Peyer's patch (tissue), 4 donors: ENCODE measurements around the gene IL13RA1. TPM values are rescaled to one million over a fixed set of nuclear protein-coding genes. Genes with fewer than 3 reads are reported as not detected.

ENCODE experiments used
- DNase-seq, 3 donors: peaks; one replicate each; pipeline ENCODE4 v3.0.0-alpha.2; 2017 to 2019
- H3K27ac ChIP-seq, 4 donors: fragments of 200-600 bp; sonication (generic); one replicate each; pipeline ENCODE4 v1.5.1; 2016 to 2019
- H3K27me3 ChIP-seq, 2 donors: fragments of 200-600 bp; sonication (generic); one replicate each; pipeline ENCODE4 v1.5.1; 2019
- H3K36me3 ChIP-seq, 3 donors: fragments of 200-600 bp; sonication (generic); one replicate each; pipeline ENCODE4 v1.5.1; 2016 to 2019
- H3K4me1 ChIP-seq, 4 donors: fragments of 200-600 bp; sonication (generic); one replicate each; pipeline ENCODE4 v1.5.1; 2016 to 2019
- H3K4me3 ChIP-seq, 4 donors: fragments of 200-600 bp; sonication (generic); 1 replicate in 3 of 4; 2 replicates in 1 of 4; pipeline ENCODE4 v1.5.1; 2016 to 2019; ENCODE audit warnings: mild to moderate bottlenecking in 1 of 4
- H3K9me3 ChIP-seq, 4 donors: fragments of 200-600 bp; sonication (generic); one replicate each; pipeline ENCODE4 v1.5.1; 2016 to 2019; ENCODE audit warnings: mild to moderate bottlenecking in 1 of 4
- POLR2A ChIP-seq, 2 donors: fragments of 450-650 bp; IDR thresholded peaks; one replicate each; pipeline ENCODE4 v1.5.1; 2017; ENCODE audit warnings: antibody characterized with exemption in 2 of 2, mild to moderate bottlenecking in 2 of 2, moderate library complexity in 2 of 2
- total RNA-seq, 4 donors: library from RNA; depleted of rRNA; stranded (reverse); fragments of >200 nt; gene quantifications; one replicate each; pipeline ENCODE4 v1.1.0, GENCODE V29; 2016
- TF ChIP-seq, protein P1 (sequence below), 6 experiments: fragments of 450-650 bp in 4 of 6; fragments of 200-600 bp in 2 of 6; sonication (generic) in 1 of 6; IDR thresholded peaks; one replicate each; pipeline ENCODE4 v1.5.1; 2017 to 2019; ENCODE audit warnings: antibody characterized with exemption in 6 of 6, mild to moderate bottlenecking in 3 of 6, moderate library complexity in 1 of 6

IL13RA1 gene
- total RNA-seq, 4 donors from 2014 or later = 38.0 to 98.3 (median 63.0) TPM

DNA sequence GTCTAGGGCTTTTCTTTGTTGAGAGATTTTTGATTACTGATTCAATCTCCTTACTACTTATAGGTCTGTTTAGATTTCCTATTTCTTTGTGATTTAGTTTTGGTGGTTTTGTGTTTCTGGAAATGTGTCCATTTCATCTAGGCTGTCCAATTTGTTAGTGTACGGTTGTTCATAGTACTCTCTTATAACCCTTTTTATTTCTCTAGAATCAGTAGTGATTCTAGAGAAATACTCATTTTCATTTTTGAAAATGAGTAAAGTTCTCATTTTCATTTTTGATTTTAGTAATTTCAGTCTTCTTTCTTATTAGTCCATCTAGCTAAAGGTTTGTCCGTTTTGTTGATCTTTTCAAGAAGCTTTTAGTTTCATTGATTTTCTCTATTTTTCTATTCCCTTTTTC is 7.5 kb downstream of the IL13RA1 start:
- Histone ChIP-seq H3K9me3 (no peaks in the 10 kb centered on the region), H3K4me1 (no peaks in the 10 kb centered on the region), H3K27ac (no peak overlapping the region), H3K27me3 (no peaks in the 10 kb centered on the region), H3K4me3 (no peak overlapping the region), H3K36me3 (no peaks in the 10 kb centered on the region)
- TF ChIP-seq, protein P1, sequence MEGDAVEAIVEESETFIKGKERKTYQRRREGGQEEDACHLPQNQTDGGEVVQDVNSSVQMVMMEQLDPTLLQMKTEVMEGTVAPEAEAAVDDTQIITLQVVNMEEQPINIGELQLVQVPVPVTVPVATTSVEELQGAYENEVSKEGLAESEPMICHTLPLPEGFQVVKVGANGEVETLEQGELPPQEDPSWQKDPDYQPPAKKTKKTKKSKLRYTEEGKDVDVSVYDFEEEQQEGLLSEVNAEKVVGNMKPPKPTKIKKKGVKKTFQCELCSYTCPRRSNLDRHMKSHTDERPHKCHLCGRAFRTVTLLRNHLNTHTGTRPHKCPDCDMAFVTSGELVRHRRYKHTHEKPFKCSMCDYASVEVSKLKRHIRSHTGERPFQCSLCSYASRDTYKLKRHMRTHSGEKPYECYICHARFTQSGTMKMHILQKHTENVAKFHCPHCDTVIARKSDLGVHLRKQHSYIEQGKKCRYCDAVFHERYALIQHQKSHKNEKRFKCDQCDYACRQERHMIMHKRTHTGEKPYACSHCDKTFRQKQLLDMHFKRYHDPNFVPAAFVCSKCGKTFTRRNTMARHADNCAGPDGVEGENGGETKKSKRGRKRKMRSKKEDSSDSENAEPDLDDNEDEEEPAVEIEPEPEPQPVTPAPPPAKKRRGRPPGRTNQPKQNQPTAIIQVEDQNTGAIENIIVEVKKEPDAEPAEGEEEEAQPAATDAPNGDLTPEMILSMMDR (IDR thresholded peaks at IDR 0.05) = no peak
- no peak for TF ChIP-seq POLR2A (IDR thresholded peaks at IDR 0.05)
- no peak for DNase-seq

DNA sequence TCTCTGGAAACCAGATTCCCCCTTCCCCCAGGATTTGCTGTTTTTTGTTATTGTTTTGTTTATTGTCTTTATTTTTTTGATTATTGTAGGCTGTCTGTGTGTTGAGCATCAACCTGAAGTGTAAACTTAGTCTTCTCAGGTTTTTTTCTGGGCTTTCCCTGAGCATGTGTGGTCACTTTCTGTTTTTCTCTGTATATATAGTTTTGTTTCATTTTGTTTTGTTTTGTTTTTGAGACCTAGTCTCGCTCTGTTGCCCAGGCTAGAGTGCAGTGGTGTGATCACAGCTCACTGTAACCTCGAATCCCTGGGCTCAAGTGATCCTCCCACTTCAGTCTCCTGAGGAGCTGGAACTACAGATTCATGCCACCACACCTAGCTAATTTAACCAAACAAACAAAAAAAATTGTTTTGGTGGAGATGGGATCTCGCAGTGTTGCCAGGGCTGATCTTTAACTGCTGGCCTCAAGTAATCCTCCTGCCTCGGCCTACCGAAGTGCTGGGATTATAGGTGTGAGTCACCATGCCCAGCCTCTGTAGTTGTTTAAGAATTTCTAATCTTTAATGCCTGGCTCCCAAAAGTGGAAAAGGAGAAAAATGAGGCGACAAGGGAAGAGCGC is 9.1 kb downstream of the IL13RA1 start:
- Histone ChIP-seq H3K27me3 (no peaks in the 10 kb centered on the region), H3K4me3 (no peak overlapping the region), H3K27ac (no peak overlapping the region), H3K36me3 (no peaks in the 10 kb centered on the region), H3K4me1 (no peaks in the 10 kb centered on the region), H3K9me3 (no peaks in the 10 kb centered on the region)
- DNase-seq = no peak
- TF ChIP-seq POLR2A (IDR thresholded peaks at IDR 0.05) = no peak
- TF ChIP-seq, protein P1 (IDR thresholded peaks at IDR 0.05) = no peak

DNA sequence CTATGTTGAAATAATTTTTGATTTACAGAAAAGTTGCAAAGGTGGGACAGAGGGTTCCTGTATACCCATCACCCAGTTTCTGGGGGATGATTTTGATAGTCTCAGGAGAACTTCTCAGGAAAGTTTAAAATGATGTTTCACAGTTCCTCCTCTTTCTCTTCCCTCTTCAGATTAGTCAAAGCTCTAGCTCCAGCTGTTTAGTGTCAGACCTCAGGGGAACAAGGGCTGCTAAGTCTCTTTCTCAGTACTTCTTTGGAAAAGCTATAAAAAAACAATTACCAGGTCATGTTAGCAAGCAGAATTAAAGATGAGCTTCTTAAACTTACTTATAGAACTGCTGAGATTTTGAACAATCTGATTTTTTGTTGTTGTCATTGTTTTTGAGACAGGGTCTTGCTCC is 12.2 kb downstream of the IL13RA1 start:
- no peak overlapping the region for H3K4me3 ChIP-seq
- no peaks in the 10 kb centered on the region for H3K27me3 ChIP-seq
- no peaks in the 10 kb centered on the region for H3K9me3 ChIP-seq
- DNase-seq = no peak
- TF ChIP-seq, protein P1 (IDR thresholded peaks at IDR 0.05) = no peak
- no peak for TF ChIP-seq POLR2A (IDR thresholded peaks at IDR 0.05)
- H3K36me3 ChIP-seq = peaks cover 0 to 3% (median 0%) of the 10 kb centered on the region in 3 donors
- H3K4me1 ChIP-seq = no peaks in the 10 kb centered on the region
- H3K27ac ChIP-seq = no peak overlapping the region

DNA sequence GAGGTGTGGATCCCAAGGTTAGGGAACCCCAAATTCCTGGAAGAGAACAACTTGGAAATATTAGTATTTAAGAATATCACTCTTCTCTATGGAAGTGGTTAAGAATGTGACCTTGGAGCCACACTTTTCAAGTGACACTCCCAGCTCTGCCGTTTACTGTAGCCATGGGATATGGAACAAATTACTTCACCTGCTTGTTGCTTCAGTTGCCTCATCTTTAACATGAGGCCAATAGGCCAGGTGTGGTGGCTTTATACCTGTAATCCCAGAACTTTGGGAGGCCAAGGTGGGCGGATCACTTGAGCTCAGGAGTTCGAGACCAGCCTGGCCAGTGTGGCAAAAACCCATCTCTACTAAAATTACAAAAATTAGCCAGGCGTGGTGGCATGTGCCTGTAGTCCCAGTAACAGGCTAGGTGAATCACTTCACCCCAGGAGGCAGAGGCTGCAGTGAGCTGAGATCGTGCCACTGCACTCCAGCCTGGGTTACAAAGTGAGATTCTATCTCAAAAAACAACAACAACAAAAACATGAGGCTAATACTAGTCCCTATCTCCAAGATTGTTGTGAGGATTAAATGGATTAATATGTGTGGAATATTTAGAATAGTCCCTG is 13.0 kb downstream of the IL13RA1 start:
- no peak for DNase-seq
- H3K27ac ChIP-seq = no peak overlapping the region
- TF ChIP-seq, protein P1 (IDR thresholded peaks at IDR 0.05) = no peak
- no peak for TF ChIP-seq POLR2A (IDR thresholded peaks at IDR 0.05)

DNA sequence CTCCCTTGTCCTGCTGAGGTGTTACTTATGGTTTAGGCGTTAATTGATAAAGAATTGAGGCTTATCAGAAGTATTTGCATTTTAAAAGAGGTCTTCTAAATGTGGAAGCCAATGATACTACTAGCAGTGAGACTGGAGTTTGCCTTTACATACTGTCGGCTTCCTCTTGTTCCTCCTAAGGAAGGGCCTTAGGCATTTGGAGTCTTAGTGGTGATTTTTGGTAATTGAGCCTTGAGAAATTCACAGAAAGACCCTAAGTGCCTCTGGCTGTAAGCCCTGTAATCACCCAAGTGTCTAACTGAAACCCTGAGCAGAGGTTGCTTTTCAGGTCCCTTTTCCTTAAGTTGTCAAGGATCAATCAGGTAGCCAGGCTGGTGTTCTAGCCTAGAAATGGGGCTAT is 14.8 kb downstream of the IL13RA1 start:
- H3K9me3 ChIP-seq = no peaks in the 10 kb centered on the region
- peaks cover 0 to 3% (median 0%) of the 10 kb centered on the region in 3 donors for H3K36me3 ChIP-seq
- no peak for TF ChIP-seq POLR2A (IDR thresholded peaks at IDR 0.05)
- TF ChIP-seq, protein P1 (IDR thresholded peaks at IDR 0.05) = no peak
- no peak for DNase-seq
- no peaks in the 10 kb centered on the region for H3K27me3 ChIP-seq
- H3K4me1 ChIP-seq = no peaks in the 10 kb centered on the region
- H3K4me3 ChIP-seq = no peak overlapping the region
- H3K27ac ChIP-seq = no peak overlapping the region

More for the DNA sequence above, 13.0 kb downstream of the IL13RA1 start:
- H3K4me1 ChIP-seq = no peaks in the 10 kb centered on the region
- H3K9me3 ChIP-seq = no peaks in the 10 kb centered on the region
- H3K27me3 ChIP-seq = no peaks in the 10 kb centered on the region
- H3K36me3 ChIP-seq = peaks cover 0 to 3% (median 0%) of the 10 kb centered on the region in 3 donors
- no peak overlapping the region for H3K4me3 ChIP-seq
